GM08714 (cell line): ENCODE measurements around the gene BAHCC1.
"Not testable (repeated sequence)": the region's sequence is repeated elsewhere in the genome, so short reads cannot be mapped to it uniquely, and the experiment has no call there.

Source experiments
- H3K4me3 ChIP-seq: fragments of 200-500 bp; sonication (Bioruptor generic); 2 replicates; pipeline ENCODE4 v1.5.1; 2014; ENCODE audit warnings: mild to moderate bottlenecking, low read length, inconsistent platforms
- ZNF274 ChIP-seq: IDR thresholded peaks from 2 replicates; pipeline ENCODE4 v1.6.1; 2012; ENCODE audit warnings: mild to moderate bottlenecking, low read depth, low read length

Gene BAHCC1

DNA sequence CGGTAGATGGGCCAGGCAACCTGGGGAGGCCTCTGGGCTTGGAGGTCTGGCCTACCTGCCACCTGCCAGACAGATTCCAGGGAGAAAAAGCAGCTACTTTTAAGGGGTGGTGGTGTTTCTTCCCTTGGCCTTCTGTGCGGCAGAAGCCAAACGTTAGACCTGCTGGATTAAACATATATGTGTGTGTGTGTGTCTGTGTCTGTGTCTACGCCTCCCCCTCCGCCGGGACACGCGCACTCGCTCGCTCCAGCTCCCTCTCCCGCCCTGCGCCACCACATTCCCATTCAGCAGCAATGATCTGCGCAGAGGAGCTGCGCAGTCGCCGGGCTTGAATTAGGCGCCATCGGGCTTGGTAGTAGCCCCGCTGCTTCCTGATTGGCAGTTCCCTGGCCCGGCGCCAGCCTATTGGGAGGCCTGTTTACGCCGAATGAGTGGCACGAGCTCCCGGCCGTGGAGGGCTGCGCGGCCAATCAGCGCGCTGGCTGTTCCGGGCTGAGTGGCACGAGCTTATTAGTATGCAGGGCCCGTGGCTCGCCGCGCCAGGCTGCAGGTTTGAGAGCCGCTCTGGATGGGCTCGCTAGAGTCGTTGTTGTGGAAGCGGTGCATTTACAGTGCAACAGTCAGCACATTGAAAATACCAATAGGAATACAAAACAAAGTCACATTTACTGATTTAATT, at the start of gene BAHCC1:
BAHCC1 (plus strand) TSS at position 537 of the 679 bp plus-strand sequence. CDS start 4,283 bp downstream, outside the sequence.
- TF ChIP-seq ZNF274: no peak

DNA sequence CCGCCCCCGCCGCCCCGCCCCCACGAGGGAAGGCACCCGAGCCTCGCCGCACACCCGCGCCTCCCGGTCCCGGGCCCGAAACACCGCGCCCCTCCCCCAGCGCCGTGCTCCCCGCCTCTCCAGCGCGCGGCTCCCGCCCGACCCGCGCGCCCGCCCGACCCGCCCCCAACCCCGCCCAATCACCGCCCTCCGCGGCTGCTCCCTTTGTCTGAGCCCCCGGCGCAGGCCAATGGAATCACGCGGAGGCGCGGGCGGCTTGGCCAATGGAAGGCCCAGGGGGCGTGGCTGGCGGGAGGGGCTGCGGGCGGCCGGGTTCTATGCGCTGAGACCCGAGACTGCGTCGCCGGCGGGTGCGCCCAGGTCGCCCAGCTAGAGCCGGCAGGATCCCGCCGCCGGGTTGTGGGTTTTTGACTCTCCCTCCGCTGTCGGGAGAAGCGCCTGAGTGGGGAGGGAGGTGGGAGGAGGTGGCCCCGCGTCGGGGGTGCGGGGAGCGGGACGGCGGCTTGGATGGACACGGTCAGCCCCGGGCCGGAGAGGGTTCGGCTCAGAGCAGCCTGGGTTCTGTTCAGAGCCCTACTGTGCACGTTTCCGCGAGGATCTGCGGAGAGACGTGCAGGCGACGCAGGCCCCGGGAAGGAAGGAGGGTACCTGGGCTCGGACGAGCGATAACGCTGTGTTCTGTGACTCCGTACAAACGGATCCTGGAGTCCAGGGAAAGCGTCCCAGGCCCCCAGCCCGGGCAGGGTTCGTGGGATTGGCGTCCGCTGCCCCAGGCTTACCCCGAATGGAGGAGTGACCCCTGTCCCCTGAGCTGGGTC, 49.0 kb upstream of the BAHCC1 start:
- H3K4me3 ChIP-seq: peak overlapping the region; percentile 38; the same call in 1 of the 2 replicates
- TF ChIP-seq ZNF274: no peak

More for the DNA sequence above, at the start of gene BAHCC1:
- H3K4me3 ChIP-seq: peak within 1 kb of the TSS; percentile 10; the same call in 1 of the 2 replicates

DNA sequence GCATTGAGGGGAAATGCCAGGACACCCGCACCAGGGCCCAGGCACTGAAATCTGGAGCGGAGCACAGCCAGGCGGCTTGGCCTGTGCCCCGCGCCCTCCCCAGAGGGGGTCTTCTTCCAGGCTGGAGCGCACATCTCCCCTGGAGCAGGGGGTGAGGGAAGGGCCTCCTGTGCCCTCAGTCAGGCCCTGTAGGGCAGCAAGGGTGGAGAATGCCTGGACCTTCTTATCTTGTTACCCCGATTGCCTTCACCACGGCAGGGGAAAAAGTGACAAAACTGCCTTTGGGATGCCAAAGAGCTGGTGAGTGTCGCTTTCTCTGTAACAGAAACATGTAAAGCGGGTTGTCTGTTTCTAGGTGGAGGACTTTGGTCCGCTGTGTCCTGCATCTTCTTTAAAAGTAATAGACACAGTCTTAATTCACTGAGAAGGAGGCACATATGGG, 48.3 kb upstream of the BAHCC1 start:
- no peak for TF ChIP-seq ZNF274
- H3K4me3 ChIP-seq: no peak overlapping the region

DNA sequence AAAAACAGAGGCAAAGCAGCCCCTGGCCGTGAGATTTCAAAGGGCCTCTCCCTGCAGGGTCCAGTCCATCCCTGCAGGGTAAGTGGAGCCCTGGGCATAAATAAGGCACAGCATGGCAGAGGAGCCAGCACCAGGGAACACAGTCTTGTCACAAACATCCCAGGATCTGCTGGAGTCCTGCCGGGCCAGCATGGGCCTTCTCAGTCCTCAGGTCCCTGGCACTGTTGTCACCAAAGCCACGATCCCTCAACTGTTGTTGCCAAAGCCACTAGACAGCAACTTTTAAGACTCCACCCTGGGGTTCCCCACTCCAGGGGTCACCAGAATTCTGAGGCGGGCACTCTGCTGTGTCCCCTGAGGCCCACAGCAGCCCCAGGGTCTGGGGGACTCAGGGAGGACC, 47.8 kb upstream of the BAHCC1 start:
- TF ChIP-seq ZNF274: no peak

DNA sequence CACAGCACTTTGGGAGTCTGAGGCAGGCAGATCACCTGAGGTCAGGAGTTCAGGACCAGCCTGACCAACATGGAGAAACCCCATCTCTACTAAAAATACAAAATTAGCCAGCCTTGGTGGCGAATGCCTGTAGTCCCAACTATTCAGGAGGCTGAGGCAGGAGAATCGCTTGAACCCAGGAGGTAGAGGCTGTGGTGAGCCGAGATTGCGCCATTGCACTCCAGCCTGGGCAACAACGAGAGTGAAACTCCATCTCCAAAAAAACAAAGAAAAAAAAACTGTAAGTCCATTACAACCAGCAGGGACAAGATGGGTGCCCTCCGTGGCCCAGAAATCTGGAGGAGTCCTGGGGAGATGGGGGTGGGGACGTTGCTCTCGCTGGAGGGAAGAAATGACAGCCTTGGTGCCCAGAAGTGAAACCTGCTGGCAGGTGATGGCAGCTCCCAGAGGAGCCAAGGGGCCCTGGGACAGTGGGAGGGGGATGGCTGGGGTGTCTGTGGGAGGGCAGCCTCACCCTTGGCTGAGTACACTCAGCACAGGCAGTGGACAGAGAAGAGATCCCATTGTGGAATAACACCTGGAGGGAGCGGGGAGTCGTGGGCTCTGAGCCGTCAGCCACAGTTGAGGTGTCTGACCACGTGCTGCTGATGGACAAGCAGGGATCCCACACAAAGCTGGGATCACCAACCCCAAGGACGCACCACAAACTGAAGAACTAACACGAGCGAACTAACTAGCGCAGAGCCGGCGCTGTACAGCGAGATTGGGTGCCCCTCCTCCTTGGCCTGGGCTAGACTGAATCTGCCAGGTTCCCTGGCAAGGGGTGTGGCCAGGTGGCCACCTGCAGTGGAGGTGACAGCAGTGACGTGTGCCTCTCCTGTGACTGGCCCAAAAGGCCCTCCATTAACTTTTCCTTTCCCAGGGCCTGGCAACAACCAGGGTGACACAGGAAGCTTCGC, 46.9 kb upstream of the BAHCC1 start:
- no peak overlapping the region for H3K4me3 ChIP-seq
- TF ChIP-seq ZNF274: no peak

More for the DNA sequence above, 47.8 kb upstream of the BAHCC1 start:
- H3K4me3 ChIP-seq: no peak overlapping the region

DNA sequence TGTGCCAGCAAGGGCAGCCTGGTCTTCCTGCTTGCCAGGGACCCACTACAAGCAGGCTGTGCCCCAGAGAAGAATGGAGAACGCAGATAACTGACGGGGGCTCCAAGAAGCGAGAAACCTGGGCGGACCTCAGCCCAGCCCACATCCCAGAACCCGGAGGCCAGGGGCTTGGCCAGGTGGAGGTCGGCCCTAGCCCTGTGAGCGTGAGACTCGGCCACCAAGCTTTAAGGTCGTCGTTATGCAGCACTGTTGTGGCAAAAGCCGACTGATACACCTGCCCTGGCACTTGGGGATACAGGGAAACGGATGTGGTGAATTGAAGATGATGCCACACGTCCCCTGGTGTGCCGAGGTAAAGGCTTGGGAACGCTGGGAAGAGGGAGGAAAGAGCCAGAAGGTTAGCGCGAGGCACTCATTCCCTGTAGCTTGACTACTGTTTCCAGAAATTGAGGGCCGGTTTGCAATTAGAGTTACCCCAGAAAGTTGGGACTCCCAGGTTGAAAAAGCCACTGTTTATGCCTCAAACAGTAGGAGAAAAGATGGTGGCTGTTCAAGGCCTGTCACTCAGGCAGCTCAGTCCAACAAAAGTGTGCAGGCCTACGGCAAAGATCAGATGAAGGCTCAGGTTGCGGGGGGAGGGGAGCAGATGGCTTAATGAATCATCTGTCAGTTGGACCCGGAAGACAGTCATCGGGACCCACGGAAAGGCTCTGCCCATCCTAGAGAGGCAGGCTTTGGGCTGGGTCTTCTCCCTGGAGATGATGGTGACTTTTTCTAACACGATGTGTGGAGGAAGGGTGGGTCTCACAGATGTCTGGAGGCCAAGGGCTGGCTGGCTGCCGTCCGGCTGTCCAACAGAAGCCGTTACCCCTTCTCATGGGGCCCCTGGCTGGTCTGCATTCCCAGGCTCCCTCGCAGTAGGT, 45.6 kb upstream of the BAHCC1 start:
- no peak overlapping the region for H3K4me3 ChIP-seq
- no peak for TF ChIP-seq ZNF274

DNA sequence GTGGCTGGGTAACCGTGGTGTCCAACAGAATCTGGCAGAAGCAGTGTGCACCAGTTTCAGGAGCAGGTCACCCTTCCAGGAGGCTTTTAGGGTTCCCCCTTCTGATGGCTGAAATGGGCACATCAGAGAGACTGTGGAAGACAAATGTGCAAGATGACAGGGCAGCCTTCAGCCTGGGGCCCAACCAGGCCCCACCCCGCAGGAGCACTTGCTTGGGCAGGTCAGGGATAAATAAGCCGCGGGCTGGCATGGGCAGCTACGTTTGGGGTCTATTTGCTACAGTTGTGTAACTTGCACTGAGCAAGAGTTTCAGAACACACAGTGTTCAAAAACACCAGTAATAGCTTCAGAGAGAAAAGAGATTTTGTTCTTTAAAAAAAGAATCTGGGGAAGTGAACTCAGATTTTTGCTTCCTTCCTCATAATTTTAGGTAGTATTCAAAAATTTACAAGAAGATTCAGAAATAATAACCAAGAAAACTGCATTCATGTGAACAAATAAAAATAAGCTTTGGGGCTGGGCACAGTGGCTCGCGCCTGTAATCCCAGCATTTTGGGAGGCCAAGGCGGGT, 44.9 kb upstream of the BAHCC1 start:
- no peak for TF ChIP-seq ZNF274
- no peak overlapping the region for H3K4me3 ChIP-seq

DNA sequence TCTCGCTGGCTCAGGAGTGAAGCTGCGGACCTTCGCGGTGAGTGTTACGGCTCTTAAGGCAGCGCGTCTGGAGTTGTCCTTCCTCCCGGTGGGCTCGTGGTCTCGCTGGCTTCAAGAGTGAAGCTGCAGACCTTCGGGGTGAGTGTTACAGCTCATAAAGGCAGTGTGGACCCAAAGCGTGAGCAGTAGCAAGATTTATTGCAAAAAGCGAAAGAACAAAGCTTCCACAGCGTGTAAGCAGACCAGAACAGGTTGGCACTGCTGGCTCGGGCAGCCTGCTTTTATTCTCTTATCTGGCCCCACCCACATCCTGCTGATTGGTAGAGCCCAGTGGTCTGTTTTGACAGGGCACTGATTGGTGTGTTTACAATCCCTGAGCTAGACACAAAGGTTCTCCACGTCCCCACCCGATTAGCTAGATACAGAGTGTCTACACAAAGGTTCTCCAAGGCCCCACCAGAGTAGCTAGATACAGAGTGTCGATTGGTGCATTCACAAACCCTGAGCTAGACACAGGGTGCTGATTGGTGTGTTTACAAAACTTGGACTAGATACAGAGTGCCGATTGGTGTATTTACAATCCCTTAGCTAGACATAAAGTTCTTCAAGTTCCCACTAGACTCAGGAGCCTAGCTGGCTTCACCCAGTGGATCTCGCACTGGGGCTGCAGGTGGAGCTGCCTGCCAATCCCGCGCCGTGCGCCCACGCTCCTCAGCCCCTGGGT, 43.8 kb upstream of the BAHCC1 start:
- H3K4me3 ChIP-seq: not testable (repeated sequence)

DNA sequence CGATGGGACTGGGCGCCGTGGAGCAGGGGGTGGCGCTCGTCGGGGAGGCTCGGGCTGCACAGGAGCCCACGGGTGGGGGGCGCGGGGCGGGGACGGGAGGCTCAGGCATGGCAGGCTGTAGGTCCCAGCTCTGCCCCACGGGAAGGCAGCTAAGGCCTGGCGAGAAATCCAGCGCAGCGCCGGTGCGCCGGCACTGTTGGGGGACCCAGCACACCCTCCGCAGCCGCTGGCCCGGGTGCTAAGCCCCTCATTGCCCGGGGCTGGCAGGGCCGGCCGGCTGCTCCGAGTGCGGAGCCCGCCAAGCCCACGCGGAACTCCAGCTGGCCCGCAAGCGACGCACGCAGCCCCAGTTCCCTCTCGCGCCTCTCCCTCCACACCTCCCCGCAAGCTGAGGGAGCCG, 43.2 kb upstream of the BAHCC1 start:
- not testable (repeated sequence) for H3K4me3 ChIP-seq

DNA sequence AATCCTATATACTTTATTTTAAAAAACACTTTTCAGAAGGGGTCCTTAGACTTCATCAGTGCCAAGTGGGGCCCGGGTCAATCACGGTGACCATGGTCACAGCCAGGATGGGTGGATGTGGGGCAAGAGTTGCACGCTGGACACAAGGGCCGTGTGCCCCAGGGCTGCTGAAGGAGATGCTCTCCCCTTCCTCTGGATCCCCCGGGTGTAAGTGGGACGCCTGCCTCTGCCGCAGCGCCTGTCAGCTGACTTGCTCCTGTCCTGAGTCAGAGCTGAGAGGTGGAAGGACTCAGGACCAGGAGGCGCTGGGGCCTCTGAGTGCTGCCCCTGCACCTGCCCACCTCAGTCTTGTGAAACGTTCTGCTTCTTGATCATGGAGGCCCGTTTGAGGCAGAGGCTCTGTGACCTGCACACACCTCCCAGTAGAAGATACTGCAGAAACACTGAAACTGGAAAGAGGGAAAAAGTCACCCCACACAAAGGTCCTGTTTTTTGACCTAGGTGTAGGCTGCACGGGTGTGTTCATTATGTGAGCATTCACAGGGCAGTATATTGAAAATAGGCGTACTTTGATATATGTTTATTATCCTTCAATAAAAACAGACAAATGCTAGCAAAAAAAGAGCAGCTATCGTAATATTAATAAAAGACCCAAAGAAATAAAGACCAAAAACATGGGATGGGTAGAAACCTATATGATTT, 40.9 kb upstream of the BAHCC1 start:
- H3K4me3 ChIP-seq: no peak overlapping the region
- TF ChIP-seq ZNF274: no peak

DNA sequence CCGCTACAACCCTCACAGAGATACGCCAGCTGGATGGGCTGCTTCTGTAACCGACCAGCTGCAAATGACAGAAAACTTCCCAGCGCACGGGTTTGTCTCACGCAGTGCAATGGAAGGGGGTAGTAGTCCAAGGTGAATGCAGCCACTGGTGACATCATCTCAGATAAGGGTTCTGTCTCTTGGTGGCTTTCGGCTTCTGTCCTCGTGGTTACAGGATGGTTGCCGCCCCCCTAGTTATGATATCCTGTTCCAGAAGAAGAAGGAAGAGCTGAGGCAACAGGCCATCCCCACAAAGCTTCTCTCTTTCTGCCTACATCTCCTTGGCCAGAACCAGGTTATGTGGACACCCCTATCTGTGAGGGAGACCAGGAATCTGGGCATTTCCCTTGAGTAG, 40.3 kb upstream of the BAHCC1 start:
- no peak for TF ChIP-seq ZNF274

DNA sequence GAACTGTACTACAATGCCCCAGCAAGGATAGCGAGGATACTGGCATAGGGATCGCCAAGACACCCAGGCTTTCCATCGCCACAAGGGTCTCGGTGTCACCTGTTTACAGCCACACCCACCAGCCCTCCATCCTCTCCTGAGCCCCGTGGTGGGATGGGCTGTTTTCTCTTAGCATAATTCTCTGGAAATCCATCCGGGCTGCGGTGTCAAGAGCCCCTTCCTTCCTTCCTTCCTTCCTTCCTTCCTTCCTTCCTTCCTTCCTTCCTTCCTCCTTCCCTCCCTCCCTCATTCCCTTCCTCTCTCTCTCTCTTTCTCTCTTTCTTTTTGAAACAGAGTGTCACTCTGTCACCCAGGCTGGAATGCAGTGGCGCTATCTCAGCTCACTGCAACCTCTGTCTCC, 36.0 kb upstream of the BAHCC1 start:
- TF ChIP-seq ZNF274: no peak
- no peak overlapping the region for H3K4me3 ChIP-seq

More for the DNA sequence above, 40.3 kb upstream of the BAHCC1 start:
- no peak overlapping the region for H3K4me3 ChIP-seq

DNA sequence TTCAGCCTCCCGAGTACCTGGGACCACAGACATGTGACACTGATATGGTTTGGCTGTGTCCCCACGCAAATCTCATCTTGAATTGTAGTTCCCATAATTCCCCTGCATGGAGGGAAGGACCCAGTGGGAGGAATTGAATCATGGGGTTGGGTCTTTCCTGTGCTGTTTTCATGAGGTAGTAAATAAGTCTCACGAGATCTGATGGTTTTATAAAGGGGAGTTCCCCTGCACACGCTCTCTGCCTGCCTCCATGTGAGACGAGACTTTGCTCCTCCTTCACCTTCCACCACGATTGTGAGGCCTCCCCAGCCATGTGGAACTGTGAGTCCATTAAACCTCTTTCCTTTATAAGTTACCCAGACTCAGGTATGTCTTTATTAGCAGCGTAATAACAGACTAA, 33.3 kb upstream of the BAHCC1 start:
- not testable (repeated sequence) for H3K4me3 ChIP-seq
